Gastrocnemius medialis (tissue), 4 donors: ENCODE measurements around the gene ZC3H18. TPM values are rescaled to one million over a fixed set of nuclear protein-coding genes. Genes with fewer than 3 reads are reported as not detected.

Experiments used
- ATAC-seq, 2 donors: fragments of 150-250 bp; one replicate each; pipeline ENCODE4 v1.9.1; 2016
- DNase-seq, 2 donors: peaks; one replicate each; pipeline ENCODE4 v3.0.0-alpha.2; 2019
- H3K27ac ChIP-seq, 4 donors: fragments of 200-600 bp; sonication (generic); 1 replicate in 1 of 4; 2 replicates in 3 of 4; pipeline ENCODE4 v1.5.1; 2016 to 2018; ENCODE audit warnings: mild to moderate bottlenecking in 2 of 4, moderate library complexity in 1 of 4
- H3K27me3 ChIP-seq, 3 donors: fragments of 200-600 bp; sonication (generic) in 2 of 3; 1 replicate in 1 of 3; 2 replicates in 2 of 3; pipeline versions ENCODE4 v1.5.1 to v1.6.0; 2016 to 2019; ENCODE audit warnings: mild to moderate bottlenecking in 1 of 3, moderate library complexity in 1 of 3
- H3K36me3 ChIP-seq, 2 donors: fragments of 200-600 bp; sonication (generic) in 1 of 2; one replicate each; pipeline ENCODE4 v1.5.1; 2017 to 2018
- H3K4me1 ChIP-seq, 2 donors: fragments of 200-600 bp; sonication (generic) in 1 of 2; one replicate each; pipeline ENCODE4 v1.5.1; 2016 to 2017; ENCODE audit warnings: mild to moderate bottlenecking in 2 of 2
- H3K4me3 ChIP-seq, 4 donors: fragments of 200-600 bp; sonication (generic) in 3 of 4; 1 replicate in 1 of 4; 2 replicates in 3 of 4; pipeline ENCODE4 v1.5.1; 2016 to 2019; ENCODE audit warnings: mild to moderate bottlenecking in 2 of 4
- H3K9me3 ChIP-seq, 3 donors: fragments of 200-600 bp; sonication (generic) in 2 of 3; 1 replicate in 1 of 3; 2 replicates in 2 of 3; pipeline ENCODE4 v1.5.1; 2016 to 2019
- CTCF ChIP-seq, 5 experiments: fragments of 450-650 bp in 3 of 5; fragments of 200-600 bp in 2 of 5; sonication (generic) in 2 of 5; IDR thresholded peaks in 4 of 5; conservative IDR thresholded peaks in 1 of 5; 1 replicate in 4 of 5; 2 replicates in 1 of 5; pipeline ENCODE4 v1.5.1; 2016 to 2019; ENCODE audit warnings: antibody characterized with exemption in 5 of 5, mild to moderate bottlenecking in 3 of 5, moderate library complexity in 3 of 5
- POLR2A ChIP-seq, 2 donors: fragments of 450-650 bp; IDR thresholded peaks; one replicate each; pipeline ENCODE4 v1.6.1; 2017; ENCODE audit warnings: antibody characterized with exemption in 2 of 2, mild to moderate bottlenecking in 2 of 2, moderate library complexity in 2 of 2
- in situ Hi-C, 4 donors: fragments of 200-750 bp; cut with MboI; loops; one replicate each; pipeline versions ENCODE4 v1.15.0 to v1.8.0; 2017; ENCODE audit warnings: low sequenced_read_pairs in 4 of 4
- intact Hi-C: fragments of 100-400 bp; cut with DNase I; formaldehyde crosslinking; loops from one replicate; pipeline ENCODE4 v1.15.1; 2023; ENCODE audit warnings: low total_unique reads
- total RNA-seq, 4 donors: library from RNA; depleted of rRNA; stranded (reverse); fragments of >200 nt; gene quantifications; one replicate each; pipeline versions ENCODE4 v1.1.0 to v1.2.3, GENCODE V29; 2016

The ZC3H18 gene
- total RNA-seq, 4 donors from 2014 or later, result 10.9 to 20.5 (median 18.4) TPM

- Histone ChIP-seq H3K27ac (no peak overlapping the region), H3K4me3 (no peak overlapping the region), H3K36me3 (no peaks in the 10 kb centered on the region), H3K4me1 (peaks cover 6 to 11% of the 10 kb centered on the region in 2 donors), H3K27me3 (peaks cover 35 to 42% (median 41%) of the 10 kb centered on the region in 3 donors), H3K9me3 (peaks cover 0 to 6% (median 0%) of the 10 kb centered on the region in 3 donors)
- in situ Hi-C loops (no loop called here), intact Hi-C loops (no loop called here)
- TF ChIP-seq POLR2A (IDR thresholded peaks at IDR 0.05) (no peak), CTCF (IDR thresholded peaks at IDR 0.05 in 4 of 5, conservative IDR thresholded peaks at IDR 0.05 in 1 of 5) (no peak)
- DNase-seq, result no peak
- no peak for ATAC-seq
Observed at GRCh38 chr16:88539652-88540345, 30.4 kb upstream of the ZC3H18 start.

- no peak overlapping the region for H3K4me3 ChIP-seq
- peaks cover 35 to 45% (median 42%) of the 10 kb centered on the region in 3 donors for H3K27me3 ChIP-seq
- peaks cover 0 to 6% (median 0%) of the 10 kb centered on the region in 3 donors for H3K9me3 ChIP-seq
- DNase-seq (no peak), ATAC-seq (no peak)
- intact Hi-C loops, result no loop called here
- in situ Hi-C loops, result no loop called here
- H3K4me1 ChIP-seq, result peaks cover 0 to 4% of the 10 kb centered on the region in 2 donors
- no peak overlapping the region for H3K27ac ChIP-seq
- no peaks in the 10 kb centered on the region for H3K36me3 ChIP-seq
- TF ChIP-seq CTCF (IDR thresholded peaks at IDR 0.05 in 4 of 5, conservative IDR thresholded peaks at IDR 0.05 in 1 of 5), result no peak
- TF ChIP-seq POLR2A (IDR thresholded peaks at IDR 0.05), result no peak
Observed at GRCh38 chr16:88540346-88540977, 29.7 kb upstream of the ZC3H18 start.

- ATAC-seq (no peak), DNase-seq (no peak)
- TF ChIP-seq CTCF (IDR thresholded peaks at IDR 0.05 in 4 of 5, conservative IDR thresholded peaks at IDR 0.05 in 1 of 5) (no peak), POLR2A (IDR thresholded peaks at IDR 0.05) (no peak)
- Histone ChIP-seq H3K4me3 (no peak overlapping the region), H3K9me3 (peaks cover 0 to 6% (median 0%) of the 10 kb centered on the region in 3 donors), H3K36me3 (no peaks in the 10 kb centered on the region), H3K27ac (no peak overlapping the region), H3K27me3 (peaks cover 40 to 58% (median 42%) of the 10 kb centered on the region in 3 donors), H3K4me1 (no peaks in the 10 kb centered on the region)
- in situ Hi-C loops, result no loop called here
- intact Hi-C loops, result no loop called here
Observed at GRCh38 chr16:88541831-88542616, 28.2 kb upstream of the ZC3H18 start.

- TF ChIP-seq POLR2A (IDR thresholded peaks at IDR 0.05) (no peak), CTCF (IDR thresholded peaks at IDR 0.05 in 4 of 5, conservative IDR thresholded peaks at IDR 0.05 in 1 of 5) (no peak)
- H3K27ac ChIP-seq, result no peak overlapping the region
- in situ Hi-C loops (no loop called here), intact Hi-C loops (no loop called here)
- no peaks in the 10 kb centered on the region for H3K36me3 ChIP-seq
- H3K27me3 ChIP-seq, result peaks cover 40 to 58% (median 42%) of the 10 kb centered on the region in 3 donors
- no peaks in the 10 kb centered on the region for H3K4me1 ChIP-seq
- no peak for ATAC-seq
- no peak for DNase-seq
- peaks cover 0 to 6% (median 0%) of the 10 kb centered on the region in 3 donors for H3K9me3 ChIP-seq
- no peak overlapping the region for H3K4me3 ChIP-seq
Observed at GRCh38 chr16:88543230-88543813, 26.9 kb upstream of the ZC3H18 start.
